ENCODE results near the gene STAG3.
A peak's percentile ranks its signal among the peaks of the same experiment; 100 is the strongest.
"Not testable (repeated sequence)": the region's sequence is repeated elsewhere in the genome, so short reads cannot be mapped to it uniquely, and the experiment has no call there.

STAG3 gene

GRCh38 chr7:100176096-100177044, 1.3 kb upstream of the STAG3 start:
- no peak overlapping the region for H3K14ac ChIP-seq (ENCODE audit: low read length)
- no peak overlapping the region for H3K4ac ChIP-seq (ENCODE audit: low read depth, low read length)
- peak overlapping the region; percentile 78 for H3K4me3 ChIP-seq (ENCODE audit: low read depth, low read length)
- H3K27ac ChIP-seq (ENCODE audit: low read depth, low read length), result no peak overlapping the region
- H3K9me3 ChIP-seq (ENCODE audit: insufficient read depth, low read depth, low read length), result peaks cover 4% of the 10 kb centered on the region
- DNase-seq, result no peak
- peak overlapping the region; percentile 94 for H2AFZ ChIP-seq (ENCODE audit: insufficient read depth, low read length, poor library complexity)
- H4K91ac ChIP-seq (ENCODE audit: low read depth, low read length), result no peak overlapping the region
- no peak overlapping the region for H3K9ac ChIP-seq (ENCODE audit: low read length)
- H2AK5ac ChIP-seq (ENCODE audit: low read length), result no peak overlapping the region
- peak overlapping the region; percentile 86 for H4K8ac ChIP-seq (ENCODE audit: low read depth, low read length)
- no peaks in the 10 kb centered on the region for H3K36me3 ChIP-seq (ENCODE audit: control insufficient read depth in 1 of 2, insufficient read depth in 2 of 2, low read length in 2 of 2)
- H4K12ac ChIP-seq (ENCODE audit: low read depth, low read length), result peak overlapping the region; percentile 86
- H3K18ac ChIP-seq (ENCODE audit: low read length), result no peak overlapping the region
- peak overlapping the region; percentile 97 for H3K4me2 ChIP-seq (ENCODE audit: low read length)
- H2BK12ac ChIP-seq (ENCODE audit: low read length), result no peak overlapping the region
- no CpG with 5 or more reads among the region's 14 CpGs for WGBS (ENCODE audit: extremely low coverage, insufficient coverage, insufficient read length)
- peaks cover 2 to 3% of the 10 kb centered on the region in 2 experiments for H3K4me1 ChIP-seq (ENCODE audit: control insufficient read depth in 1 of 2, insufficient read depth in 2 of 2, low read length in 2 of 2)
- peaks cover 3% of the 10 kb centered on the region for H3K79me1 ChIP-seq (ENCODE audit: low read length)
- H3K23ac ChIP-seq (ENCODE audit: low read length), result no peak overlapping the region
- no peak overlapping the region for H2BK5ac ChIP-seq (ENCODE audit: low read depth, low read length, poor library complexity)
- peaks cover 2% of the 10 kb centered on the region for H3K79me2 ChIP-seq (ENCODE audit: control insufficient read depth, insufficient read depth, low read length, poor library complexity)
- peaks cover 11% of the 10 kb centered on the region for H3K27me3 ChIP-seq (ENCODE audit: insufficient read depth, low read length)
- H2BK120ac ChIP-seq (ENCODE audit: insufficient read depth, low read length, poor library complexity), result peak overlapping the region; percentile 74

- not testable (repeated sequence) for H3K4me3 ChIP-seq (ENCODE audit: low read depth, low read length); H2AK5ac ChIP-seq (ENCODE audit: low read length); H3K79me2 ChIP-seq (ENCODE audit: control insufficient read depth, insufficient read depth, low read length, poor library complexity); H3K9me3 ChIP-seq (ENCODE audit: insufficient read depth, low read depth, low read length); H2AFZ ChIP-seq (ENCODE audit: insufficient read depth, low read length, poor library complexity); H2BK120ac ChIP-seq (ENCODE audit: insufficient read depth, low read length, poor library complexity); H2BK12ac ChIP-seq (ENCODE audit: low read length); H3K4me2 ChIP-seq (ENCODE audit: low read length); H4K91ac ChIP-seq (ENCODE audit: low read depth, low read length); H3K4ac ChIP-seq (ENCODE audit: low read depth, low read length); H3K18ac ChIP-seq (ENCODE audit: low read length); H3K36me3 ChIP-seq (ENCODE audit: control insufficient read depth in 1 of 2, insufficient read depth in 2 of 2, low read length in 2 of 2); H3K9ac ChIP-seq (ENCODE audit: low read length); H4K12ac ChIP-seq (ENCODE audit: low read depth, low read length); H3K14ac ChIP-seq (ENCODE audit: low read length); DNase-seq; H4K8ac ChIP-seq (ENCODE audit: low read depth, low read length); H3K27ac ChIP-seq (ENCODE audit: low read depth, low read length); H3K27me3 ChIP-seq (ENCODE audit: insufficient read depth, low read length); H2BK5ac ChIP-seq (ENCODE audit: low read depth, low read length, poor library complexity); H3K79me1 ChIP-seq (ENCODE audit: low read length); H3K23ac ChIP-seq (ENCODE audit: low read length); H3K4me1 ChIP-seq (ENCODE audit: control insufficient read depth in 1 of 2, insufficient read depth in 2 of 2, low read length in 2 of 2)
- WGBS (ENCODE audit: extremely low coverage, insufficient coverage, insufficient read length), result no CpG with 5 or more reads among the region's 3 CpGs
These were observed 2.4 kb downstream of the STAG3 start for GRCh38 chr7:100180084-100180483.

GRCh38 chr7:100182616-100183015, 4.9 kb downstream of the STAG3 start:
- not testable (repeated sequence) for H3K9me3 ChIP-seq (ENCODE audit: insufficient read depth, low read depth, low read length); H4K91ac ChIP-seq (ENCODE audit: low read depth, low read length); H4K12ac ChIP-seq (ENCODE audit: low read depth, low read length); H3K23ac ChIP-seq (ENCODE audit: low read length); H2AFZ ChIP-seq (ENCODE audit: insufficient read depth, low read length, poor library complexity); H3K27me3 ChIP-seq (ENCODE audit: insufficient read depth, low read length); H3K36me3 ChIP-seq (ENCODE audit: control insufficient read depth in 1 of 2, insufficient read depth in 2 of 2, low read length in 2 of 2); H2BK5ac ChIP-seq (ENCODE audit: low read depth, low read length, poor library complexity); H2BK12ac ChIP-seq (ENCODE audit: low read length); H2BK120ac ChIP-seq (ENCODE audit: insufficient read depth, low read length, poor library complexity); H2AK5ac ChIP-seq (ENCODE audit: low read length); H3K18ac ChIP-seq (ENCODE audit: low read length); H3K79me1 ChIP-seq (ENCODE audit: low read length); H3K4ac ChIP-seq (ENCODE audit: low read depth, low read length); DNase-seq; H3K4me1 ChIP-seq (ENCODE audit: control insufficient read depth in 1 of 2, insufficient read depth in 2 of 2, low read length in 2 of 2); H3K79me2 ChIP-seq (ENCODE audit: control insufficient read depth, insufficient read depth, low read length, poor library complexity); H3K9ac ChIP-seq (ENCODE audit: low read length); H3K27ac ChIP-seq (ENCODE audit: low read depth, low read length); H3K14ac ChIP-seq (ENCODE audit: low read length); H3K4me2 ChIP-seq (ENCODE audit: low read length); H3K4me3 ChIP-seq (ENCODE audit: low read depth, low read length); H4K8ac ChIP-seq (ENCODE audit: low read depth, low read length)
- no CpG with 5 or more reads among the region's 6 CpGs for WGBS (ENCODE audit: extremely low coverage, insufficient coverage, insufficient read length)

- not testable (repeated sequence) for H2AK5ac ChIP-seq (ENCODE audit: low read length); H3K9ac ChIP-seq (ENCODE audit: low read length); H3K9me3 ChIP-seq (ENCODE audit: insufficient read depth, low read depth, low read length); H3K4me1 ChIP-seq (ENCODE audit: control insufficient read depth in 1 of 2, insufficient read depth in 2 of 2, low read length in 2 of 2); H3K27me3 ChIP-seq (ENCODE audit: insufficient read depth, low read length); H2BK12ac ChIP-seq (ENCODE audit: low read length); H3K79me2 ChIP-seq (ENCODE audit: control insufficient read depth, insufficient read depth, low read length, poor library complexity); H3K36me3 ChIP-seq (ENCODE audit: control insufficient read depth in 1 of 2, insufficient read depth in 2 of 2, low read length in 2 of 2); H4K12ac ChIP-seq (ENCODE audit: low read depth, low read length); H2BK120ac ChIP-seq (ENCODE audit: insufficient read depth, low read length, poor library complexity); H3K4me2 ChIP-seq (ENCODE audit: low read length); H4K8ac ChIP-seq (ENCODE audit: low read depth, low read length); H3K27ac ChIP-seq (ENCODE audit: low read depth, low read length); H3K79me1 ChIP-seq (ENCODE audit: low read length); H3K23ac ChIP-seq (ENCODE audit: low read length); H3K14ac ChIP-seq (ENCODE audit: low read length); H2AFZ ChIP-seq (ENCODE audit: insufficient read depth, low read length, poor library complexity); DNase-seq; H3K18ac ChIP-seq (ENCODE audit: low read length); H3K4ac ChIP-seq (ENCODE audit: low read depth, low read length); H3K4me3 ChIP-seq (ENCODE audit: low read depth, low read length); H4K91ac ChIP-seq (ENCODE audit: low read depth, low read length); H2BK5ac ChIP-seq (ENCODE audit: low read depth, low read length, poor library complexity)
- WGBS (ENCODE audit: extremely low coverage, insufficient coverage, insufficient read length), result no CpG with 5 or more reads among the region's 6 CpGs
These were observed 5.4 kb downstream of the STAG3 start for GRCh38 chr7:100183090-100183489.

Measured in trophoblast cell (in vitro differentiated cells and primary cell).